WI38 (cell line): ENCODE results near the gene CYP2A7.
"Not testable (repeated sequence)": the region's sequence is repeated elsewhere in the genome, so short reads cannot be mapped to it uniquely, and the experiment has no call there.

Experiments
- H3K4me3 ChIP-seq: 2 replicates; pipeline ENCODE4 v1.5.1; 2011; ENCODE audit warnings: low read depth, mild to moderate bottlenecking, control low read depth, low read length
- CTCF ChIP-seq: IDR thresholded peaks from 2 replicates; pipeline ENCODE4 v1.5.1; 2012; ENCODE audit warnings: low read depth, mild to moderate bottlenecking, control low read depth, low read length

The CYP2A7 gene

GRCh38 chr19:40836754-40837429 is 45.1 kb downstream of the CYP2A7 start:
- no peak for TF ChIP-seq CTCF
- H3K4me3 ChIP-seq, result no peak overlapping the region

- not testable (repeated sequence) for H3K4me3 ChIP-seq
Measured at GRCh38 chr19:40833728-40834533, 48.1 kb downstream of the CYP2A7 start.

GRCh38 chr19:40832431-40832790 is 49.6 kb downstream of the CYP2A7 start:
- not testable (repeated sequence) for H3K4me3 ChIP-seq

- TF ChIP-seq CTCF, result no peak
Measured at GRCh38 chr19:40831502-40832430, 50.3 kb downstream of the CYP2A7 start.

GRCh38 chr19:40830741-40831140 is 51.3 kb downstream of the CYP2A7 start:
- H3K4me3 ChIP-seq, result not testable (repeated sequence)

More at GRCh38 chr19:40831502-40832430, 50.3 kb downstream of the CYP2A7 start:
- no peak overlapping the region for H3K4me3 ChIP-seq

GRCh38 chr19:40829205-40829604 is 52.8 kb downstream of the CYP2A7 start:
- no peak overlapping the region for H3K4me3 ChIP-seq
- no peak for TF ChIP-seq CTCF

- TF ChIP-seq CTCF, result no peak
- H3K4me3 ChIP-seq, result no peak overlapping the region
Measured at GRCh38 chr19:40827386-40828247, 54.4 kb downstream of the CYP2A7 start.

GRCh38 chr19:40826699-40827385 is 55.2 kb downstream of the CYP2A7 start:
- not testable (repeated sequence) for H3K4me3 ChIP-seq

- not testable (repeated sequence) for H3K4me3 ChIP-seq
Measured at GRCh38 chr19:40826312-40826698, 55.7 kb downstream of the CYP2A7 start.

GRCh38 chr19:40825460-40826095 is 56.5 kb downstream of the CYP2A7 start:
- H3K4me3 ChIP-seq, result not testable (repeated sequence)
